HG03460 (cell line): ENCODE measurements around the gene INPP5A.
"Not testable (repeated sequence)": the region's sequence is repeated elsewhere in the genome, so short reads cannot be mapped to it uniquely, and the experiment has no call there.

Experiments
- ATAC-seq: cut with Tn5 transposase; IDR thresholded peaks from one replicate; pipeline ENCODE4 v1.9.1; 2021; ENCODE audit not compliant: unreplicated experiment

The INPP5A gene

DNA sequence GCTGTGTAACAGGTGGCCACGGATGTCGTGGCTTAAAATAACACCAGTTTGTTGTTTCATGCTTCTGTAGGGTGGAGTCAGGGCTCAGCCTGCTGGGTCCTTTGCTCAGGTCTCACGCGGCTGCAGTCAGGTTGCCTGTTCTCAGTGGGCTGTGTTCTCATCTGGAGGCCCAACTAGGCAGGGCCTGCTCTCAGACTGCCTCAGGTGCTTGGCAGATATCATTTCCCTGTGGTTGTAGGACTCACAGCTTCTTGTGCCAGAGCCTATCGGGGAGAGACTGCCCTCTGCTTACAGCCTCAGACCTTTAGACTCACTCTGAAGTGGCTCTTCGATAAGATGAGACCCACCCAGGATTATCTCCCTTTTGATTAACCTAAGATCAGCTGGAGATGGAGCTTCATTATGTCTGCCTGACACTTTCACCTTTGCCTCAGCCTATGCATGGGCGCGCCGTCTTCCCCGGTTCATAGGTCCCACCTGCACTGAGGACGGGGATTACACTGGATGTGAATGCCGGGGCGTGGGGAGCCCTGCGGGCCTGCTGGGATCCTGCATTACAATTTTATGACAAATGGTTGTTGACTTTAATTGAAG is 55.3 kb downstream of the INPP5A start:
- ATAC-seq = no peak

DNA sequence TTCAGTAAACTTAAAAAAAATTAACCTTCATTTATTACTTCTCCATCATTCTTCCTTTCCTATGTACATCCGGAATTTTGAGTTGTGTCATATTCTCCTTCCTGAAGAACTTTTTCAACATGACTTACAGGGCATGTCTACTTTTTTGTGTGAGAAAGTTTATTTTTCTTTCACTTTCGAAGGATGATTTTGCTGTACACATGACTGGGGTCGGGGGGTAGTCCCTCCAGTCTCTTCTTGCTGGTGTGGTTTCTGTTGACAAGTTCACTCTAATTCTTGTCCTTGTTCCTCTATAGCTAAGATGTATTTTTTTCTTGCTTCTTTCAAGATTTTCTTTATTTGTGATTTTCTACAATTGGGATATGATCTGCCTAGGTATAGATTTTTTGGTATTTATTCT is 55.8 kb downstream of the INPP5A start:
- ATAC-seq = peak; percentile 68

DNA sequence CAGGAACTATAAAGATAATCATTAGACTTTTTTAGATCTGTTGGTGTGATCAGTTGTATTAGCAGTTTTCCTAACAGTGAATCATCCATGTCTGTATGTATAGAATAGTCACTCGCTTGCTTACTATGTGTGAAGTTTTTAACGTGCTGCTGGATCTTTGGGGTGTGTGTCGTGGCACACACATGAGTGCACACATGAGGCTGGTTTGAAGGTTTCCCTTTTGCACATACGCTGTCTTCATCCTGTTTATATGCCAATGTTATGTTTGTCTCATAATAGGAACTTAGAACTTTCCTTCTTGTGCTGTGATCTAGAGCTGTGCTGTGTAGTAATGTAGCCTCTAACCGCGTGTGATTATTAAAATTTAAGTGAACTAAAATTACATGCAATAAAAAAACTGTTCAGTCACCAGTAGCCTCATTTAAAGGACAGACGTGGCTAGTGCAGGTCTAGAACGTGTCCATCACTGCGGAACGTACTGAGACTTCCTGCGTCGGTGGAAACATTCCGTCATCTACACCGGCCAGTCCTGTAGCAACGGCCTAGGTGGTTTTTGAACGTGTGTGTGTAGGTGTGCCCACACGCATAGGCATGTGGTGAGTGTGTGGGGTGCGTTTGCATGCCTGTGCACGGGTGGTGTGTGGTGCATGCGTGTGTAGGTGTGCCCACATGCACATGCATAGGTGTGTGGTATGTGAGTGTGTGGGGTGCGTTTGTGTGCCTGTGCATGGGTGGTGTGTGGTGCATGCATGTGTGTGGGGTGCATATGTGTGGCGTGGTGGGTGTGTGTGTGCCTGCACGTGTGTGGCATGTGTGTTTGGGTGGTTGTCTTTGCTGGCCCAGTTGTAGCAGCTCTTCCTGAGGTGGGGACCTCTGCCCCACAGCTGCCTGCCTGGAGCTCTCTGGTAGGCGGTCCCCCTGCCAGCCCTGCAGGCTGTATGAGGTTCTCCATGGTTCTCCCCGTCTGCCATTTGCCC is 56.6 kb downstream of the INPP5A start:
- no peak for ATAC-seq

DNA sequence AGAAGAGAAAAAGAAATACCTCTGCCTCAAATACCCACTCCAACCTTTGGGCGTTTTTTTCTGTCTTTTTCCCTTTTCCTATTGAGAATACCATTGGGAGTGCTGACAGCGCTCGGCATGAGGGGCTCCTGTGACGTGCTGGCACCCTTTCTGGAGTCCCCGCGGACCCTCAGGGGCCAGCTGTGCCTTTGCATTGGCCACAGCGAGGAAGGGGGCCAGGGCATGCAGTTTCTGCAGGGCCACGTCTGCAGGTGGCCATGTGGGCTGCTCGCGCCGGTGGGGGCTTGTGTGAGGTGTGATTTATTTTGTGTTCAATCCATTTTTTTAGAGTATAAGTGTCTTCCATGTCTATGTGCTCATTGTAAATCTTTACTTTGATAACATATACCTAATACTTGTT is 57.4 kb downstream of the INPP5A start:
- no peak for ATAC-seq

DNA sequence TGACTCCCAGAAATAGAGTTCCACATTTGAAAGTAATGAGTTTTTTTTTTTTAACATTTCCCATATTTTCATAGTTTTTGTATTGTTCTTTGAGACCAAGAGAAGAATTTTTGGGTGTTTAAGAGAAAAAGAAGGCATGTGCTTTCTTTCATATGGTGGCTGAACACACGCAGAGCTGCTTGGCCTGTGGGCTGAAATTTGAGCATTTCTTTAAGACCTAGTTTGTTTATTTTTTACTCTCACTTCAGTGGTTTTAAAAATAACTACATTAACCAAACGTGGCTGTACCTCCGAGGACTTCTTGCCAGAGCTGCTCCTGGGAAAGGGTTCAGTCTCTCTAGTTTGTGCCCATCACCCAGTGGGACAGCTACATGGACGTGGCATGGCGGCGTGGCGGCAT is 58.3 kb downstream of the INPP5A start:
- no peak for ATAC-seq

DNA sequence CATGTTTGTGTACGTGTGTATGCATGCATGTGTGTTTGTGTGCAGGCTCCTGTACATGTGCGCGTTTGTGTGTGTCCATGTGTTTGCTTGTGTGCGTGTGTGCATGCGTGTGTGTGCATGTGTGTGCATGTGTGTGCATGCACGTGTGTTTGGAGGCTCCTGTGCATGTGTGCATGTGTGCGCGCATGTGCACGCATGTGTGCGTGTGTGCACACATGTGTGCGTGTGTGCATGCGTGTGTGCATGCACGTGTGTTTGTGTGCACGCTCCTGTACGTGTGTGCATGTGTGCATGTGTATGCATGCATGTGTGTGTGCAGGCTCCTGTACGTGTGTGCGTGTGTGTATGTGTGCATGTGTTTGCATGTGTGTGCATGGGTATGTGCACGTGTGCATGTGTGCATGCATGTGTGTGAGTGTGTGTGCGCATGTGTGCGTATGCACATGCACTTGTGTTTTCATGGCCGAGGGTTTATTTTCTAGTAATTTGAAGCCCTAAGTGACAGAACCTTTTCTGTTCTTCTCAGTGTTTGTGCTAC is 59.2 kb downstream of the INPP5A start:
- ATAC-seq = no peak

DNA sequence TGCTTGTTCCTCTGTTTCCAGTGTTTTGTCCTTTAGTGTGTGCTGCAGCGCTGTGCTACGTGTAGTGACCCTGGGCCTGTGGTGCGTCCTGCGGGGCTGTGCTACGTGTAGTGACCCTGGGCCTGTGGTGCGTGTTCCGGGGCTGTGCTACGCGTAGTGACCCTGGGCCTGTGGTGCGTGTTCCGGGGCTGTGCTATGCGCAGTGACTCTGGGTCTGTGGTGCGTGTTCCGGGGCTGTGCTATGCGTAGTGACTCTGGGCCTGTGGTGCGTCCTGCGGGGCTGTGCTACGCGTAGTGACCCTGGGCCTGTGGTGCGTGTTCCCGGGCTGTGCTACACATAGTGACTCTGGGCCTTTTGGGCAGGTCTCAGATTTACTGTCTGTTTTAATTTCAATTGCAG is 60.1 kb downstream of the INPP5A start:
- ATAC-seq = no peak

DNA sequence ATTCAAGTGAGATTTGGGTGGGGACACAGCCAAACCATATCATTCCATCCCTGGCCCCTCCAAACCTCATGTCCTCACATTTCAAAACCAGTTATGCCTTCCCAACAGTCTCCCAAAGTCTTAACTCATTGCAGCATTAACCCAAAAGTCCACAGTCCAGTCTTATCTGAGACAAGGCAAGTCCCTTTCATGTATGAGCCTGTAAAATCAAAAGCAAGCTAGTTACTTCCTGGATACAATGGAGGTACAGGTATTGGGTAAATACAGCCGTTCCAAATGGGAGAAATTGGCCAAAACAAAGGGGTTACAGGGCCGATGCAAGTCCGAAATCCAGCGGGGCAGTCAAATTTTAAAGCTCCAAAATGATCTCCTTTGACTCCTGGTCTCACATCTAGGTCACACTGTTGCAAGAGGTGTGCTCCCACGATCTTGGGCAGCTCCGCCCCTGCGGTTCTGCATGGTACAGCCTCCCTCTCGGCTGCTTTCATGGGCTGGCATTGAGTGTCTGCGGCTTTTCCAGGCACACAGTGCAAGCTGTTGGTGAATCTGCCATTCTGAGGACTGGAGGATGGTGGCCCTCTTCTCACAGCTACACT is 61.5 kb downstream of the INPP5A start:
- ATAC-seq = not testable (repeated sequence)

DNA sequence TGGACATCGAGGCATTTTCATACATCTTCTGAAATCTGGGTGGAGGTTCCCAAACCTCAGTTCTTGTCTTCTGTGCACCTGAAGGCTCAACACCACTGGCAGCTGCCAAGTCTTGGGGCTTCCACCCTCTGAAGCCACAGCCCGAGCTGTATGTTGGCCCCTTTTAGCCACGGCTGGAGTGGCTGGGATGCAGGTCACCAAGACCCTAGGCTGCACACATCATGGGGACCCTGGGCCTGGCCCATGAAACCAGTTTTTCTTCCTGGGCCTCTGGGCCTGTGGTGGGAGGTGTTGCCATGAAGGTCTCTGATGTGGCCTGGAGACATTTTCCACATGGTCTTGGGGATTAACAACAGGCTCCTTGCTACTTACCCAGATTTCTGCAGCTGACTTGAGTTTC is 62.1 kb downstream of the INPP5A start:
- no peak for ATAC-seq

DNA sequence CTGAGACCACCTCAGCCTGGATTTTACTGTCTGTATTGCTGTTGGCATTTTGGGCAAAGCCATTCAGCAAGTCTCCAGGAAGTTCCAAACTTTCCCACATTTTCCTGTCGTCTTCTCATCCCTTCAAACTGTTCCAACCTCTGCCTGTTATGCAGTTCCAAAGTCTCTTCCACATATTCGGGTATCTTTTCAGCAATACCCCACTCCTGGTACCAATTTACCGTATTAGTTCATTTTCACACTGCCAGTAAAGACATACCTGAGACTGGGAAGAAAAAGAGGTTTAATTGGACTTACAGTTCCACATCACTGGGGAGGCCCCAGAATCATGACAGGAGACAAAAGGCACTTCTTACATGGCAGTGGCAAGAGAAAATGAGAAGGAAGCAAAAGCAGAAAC is 62.8 kb downstream of the INPP5A start:
- no peak for ATAC-seq

DNA sequence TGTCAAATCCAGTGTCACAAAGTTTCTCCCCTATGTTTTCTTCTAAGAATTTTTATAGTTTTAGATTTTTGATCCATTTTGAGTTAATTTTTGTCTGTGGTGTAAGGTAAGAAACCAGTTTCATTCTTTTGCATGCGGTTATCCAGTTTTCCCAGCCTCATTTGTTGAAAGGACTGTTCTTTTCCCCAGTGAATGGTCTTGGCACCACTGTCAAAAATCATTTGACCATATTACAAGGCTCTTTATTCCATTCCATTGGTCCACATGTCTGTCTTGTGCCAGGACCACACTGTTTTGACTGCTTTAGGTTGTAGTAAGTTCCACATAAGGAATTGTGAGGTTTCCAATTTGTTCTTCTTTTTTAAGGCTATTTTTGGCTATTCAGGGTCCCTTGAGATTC is 64.0 kb downstream of the INPP5A start:
- ATAC-seq = no peak

DNA sequence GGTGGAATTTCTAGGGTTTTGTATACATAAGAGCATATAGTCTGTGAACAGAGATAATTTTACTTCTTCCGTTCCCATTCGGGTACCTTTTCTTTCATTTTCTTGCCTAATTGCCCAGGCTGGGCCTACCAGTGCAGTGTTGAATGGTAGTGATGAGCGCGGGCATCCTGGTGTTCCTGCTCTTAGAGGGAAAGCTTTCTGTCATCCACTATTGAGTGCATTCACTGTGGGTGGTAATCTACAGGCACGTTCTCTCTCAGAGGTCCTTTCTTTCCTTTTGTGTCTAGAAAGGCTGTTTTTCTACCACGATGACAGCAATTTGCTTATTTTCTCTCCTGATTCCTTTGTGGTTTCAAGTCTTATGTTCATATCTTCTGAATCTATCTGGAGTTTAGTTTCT is 65.0 kb downstream of the INPP5A start:
- no peak for ATAC-seq

DNA sequence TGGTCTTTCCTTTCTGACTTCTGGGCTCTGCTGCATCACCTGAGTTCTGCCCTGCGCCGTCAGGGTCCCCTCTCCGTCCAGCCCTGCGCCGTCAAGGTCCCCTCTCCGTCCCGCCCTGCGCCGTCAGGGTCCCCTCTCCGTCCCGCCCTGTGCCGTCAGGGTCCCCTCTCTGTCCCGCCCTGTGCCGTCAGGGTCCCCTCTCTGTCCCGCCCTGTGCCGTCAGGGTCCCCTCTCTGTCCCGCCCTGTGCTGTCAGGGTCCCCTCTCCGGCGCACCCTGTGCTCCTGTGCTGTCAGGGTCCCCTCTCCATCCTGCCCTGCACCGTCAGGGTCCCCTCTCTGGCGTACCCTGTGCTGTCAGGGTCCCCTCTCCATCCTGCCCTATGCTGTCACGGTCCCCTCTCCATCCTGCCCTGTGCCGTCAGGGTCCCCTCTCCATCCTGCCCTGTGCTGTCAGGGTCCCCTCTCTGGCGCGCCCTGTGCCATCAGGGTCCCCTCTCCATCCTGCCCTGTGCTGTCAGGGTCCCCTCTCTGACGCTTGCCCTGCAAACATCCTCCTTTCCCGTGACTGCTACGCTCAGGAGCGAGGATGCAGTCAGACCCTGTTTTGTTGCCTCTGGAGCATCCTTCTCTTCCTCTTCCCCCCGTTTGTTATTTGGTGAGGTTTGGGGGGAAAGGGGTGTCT is 66.4 kb downstream of the INPP5A start:
- no peak for ATAC-seq

DNA sequence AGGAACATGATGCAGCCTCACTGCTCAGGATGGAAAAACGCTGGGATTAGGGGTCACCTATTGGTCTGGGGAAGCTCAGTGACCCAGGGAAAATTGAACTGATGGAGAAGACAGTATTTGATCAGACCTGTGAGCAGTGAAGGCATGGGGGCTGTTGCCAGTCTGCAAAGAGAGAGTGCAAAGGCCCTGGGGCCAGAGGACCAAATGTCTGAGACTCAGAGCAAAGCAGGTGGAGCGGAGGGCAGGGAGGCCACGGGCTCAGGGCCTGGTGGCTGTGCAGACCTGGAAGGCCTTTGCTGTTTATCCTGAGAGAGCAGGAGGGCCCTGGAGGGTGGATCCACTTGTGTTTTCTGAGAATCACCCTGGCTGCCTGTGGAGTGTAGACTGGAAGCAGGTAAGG is 67.1 kb downstream of the INPP5A start:
- no peak for ATAC-seq

DNA sequence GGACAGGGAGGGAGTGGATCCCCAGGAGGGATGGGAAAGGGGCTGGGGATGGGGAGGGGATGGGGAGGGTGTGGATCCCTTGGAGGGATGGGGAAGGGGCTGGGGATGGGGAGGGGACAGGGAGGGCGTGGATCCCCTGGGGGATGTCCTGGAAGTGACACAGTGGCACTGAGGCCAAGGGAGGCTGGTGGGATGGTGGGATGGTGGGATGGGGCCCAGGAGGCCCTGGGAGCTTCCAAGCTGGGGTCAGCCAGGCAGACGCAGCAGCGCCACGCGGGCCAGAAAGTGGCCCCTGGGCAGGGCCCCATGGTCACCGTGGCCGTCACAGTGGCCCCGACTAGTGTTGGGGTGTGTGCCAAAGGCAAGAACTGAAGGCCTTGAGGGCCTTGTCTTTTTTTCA is 67.8 kb downstream of the INPP5A start:
- ATAC-seq = no peak

DNA sequence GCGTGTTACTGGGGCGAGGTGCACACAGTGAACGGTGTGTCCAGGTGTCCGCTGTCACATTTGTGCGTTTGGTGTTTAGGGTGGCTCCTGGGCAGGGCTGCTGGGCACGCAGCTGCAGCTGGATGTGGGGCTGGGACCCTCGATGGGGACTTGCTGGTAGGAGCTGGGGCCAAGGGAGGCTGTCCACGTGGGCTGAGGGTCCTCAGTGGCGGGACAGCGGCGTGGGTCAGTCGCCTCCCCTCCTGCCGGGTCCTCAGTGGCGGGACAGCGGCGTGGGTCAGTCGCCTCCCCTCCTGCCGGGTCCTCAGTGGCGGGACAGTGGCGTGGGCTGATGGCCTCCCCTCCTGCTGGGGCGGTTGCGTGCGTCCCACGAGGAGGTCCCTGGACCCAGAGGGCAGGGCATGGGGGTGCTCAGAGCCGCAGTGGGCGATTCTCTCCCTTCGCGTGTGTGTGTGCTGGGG is 68.5 kb downstream of the INPP5A start:
- no peak for ATAC-seq

DNA sequence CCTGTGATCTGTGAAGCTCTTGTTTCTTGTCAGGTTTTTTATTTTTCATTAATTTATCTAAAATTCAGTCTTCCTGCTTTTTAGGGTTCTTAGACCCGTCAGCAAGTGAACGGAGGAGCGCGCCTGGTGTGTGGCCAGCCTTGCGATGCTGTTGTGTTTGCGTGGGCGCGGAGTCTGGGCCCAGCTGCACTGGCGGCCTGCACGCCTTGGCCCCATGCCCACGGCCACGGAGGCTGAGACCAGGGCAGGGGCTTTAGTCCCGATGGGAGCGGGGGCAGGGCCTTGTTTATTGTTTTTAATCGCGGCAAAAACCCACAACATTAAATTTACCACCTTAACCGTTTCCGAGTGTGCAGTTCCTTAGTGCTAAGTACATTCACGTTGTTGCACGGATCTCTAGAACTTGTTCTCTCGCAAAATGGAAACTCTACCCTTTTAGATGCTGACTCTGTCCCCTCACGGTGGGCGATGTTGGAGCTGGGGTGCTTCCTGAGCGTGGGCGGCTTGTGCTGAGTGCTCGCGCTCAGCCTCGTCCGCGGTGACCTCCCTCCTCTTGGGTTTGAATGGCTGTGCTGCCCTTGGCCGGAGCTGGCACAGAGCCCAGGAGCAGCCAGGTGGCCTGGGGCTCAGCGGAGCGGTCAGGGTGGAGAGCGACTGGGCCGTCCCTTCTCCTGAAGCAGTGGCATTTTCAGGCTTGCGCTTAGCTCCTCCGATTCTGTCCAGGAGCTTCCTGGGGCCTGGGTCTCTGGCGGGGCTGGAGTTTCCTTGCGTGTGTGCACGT is 69.1 kb downstream of the INPP5A start:
- no peak for ATAC-seq

DNA sequence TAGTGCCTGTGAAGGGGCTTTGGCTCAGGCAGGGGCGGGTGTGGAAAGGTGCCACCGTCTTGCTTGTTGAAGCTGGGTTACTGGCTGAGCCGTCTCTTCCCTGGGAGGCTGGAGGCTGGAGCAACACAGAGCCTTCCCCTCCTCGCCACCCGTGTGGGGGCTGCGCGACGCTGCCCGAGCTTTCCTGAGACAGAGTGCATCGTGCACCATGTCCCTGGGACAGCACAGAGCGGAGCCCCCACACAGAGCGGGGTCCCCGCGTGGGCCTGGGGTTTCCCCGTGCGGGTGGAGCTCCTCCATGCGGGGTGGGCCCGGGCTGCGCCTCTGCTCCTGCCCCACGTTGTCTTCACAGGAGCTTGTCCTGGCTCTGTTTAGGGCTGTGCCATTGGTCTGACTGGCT is 69.9 kb downstream of the INPP5A start:
- ATAC-seq = no peak

DNA sequence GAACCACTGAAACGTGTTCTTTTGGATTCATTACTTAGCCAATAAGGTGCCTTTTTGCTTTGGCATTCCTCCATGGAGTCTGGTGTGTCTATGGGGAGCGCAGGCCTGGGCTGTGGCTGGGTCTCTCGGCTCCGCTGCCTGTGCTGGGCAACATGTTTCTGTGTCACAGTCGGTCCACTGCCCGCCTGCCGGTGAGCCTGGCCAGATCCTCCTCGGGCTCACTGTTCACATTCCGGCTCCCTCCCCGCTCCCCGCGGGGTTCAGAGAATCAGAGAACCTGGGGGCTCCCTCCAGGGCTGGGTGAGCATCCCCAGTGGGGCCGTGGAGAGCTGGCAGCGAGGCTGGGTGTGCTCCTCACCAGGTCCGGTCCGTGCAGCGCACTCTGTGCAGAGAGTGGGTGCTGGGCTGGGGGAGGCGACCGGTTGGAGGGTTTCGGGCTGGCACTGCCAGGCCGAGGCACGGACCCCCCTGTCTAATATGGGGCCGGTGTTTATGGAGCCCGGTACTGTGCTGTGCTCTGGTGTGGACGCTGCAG is 70.4 kb downstream of the INPP5A start:
- no peak for ATAC-seq

DNA sequence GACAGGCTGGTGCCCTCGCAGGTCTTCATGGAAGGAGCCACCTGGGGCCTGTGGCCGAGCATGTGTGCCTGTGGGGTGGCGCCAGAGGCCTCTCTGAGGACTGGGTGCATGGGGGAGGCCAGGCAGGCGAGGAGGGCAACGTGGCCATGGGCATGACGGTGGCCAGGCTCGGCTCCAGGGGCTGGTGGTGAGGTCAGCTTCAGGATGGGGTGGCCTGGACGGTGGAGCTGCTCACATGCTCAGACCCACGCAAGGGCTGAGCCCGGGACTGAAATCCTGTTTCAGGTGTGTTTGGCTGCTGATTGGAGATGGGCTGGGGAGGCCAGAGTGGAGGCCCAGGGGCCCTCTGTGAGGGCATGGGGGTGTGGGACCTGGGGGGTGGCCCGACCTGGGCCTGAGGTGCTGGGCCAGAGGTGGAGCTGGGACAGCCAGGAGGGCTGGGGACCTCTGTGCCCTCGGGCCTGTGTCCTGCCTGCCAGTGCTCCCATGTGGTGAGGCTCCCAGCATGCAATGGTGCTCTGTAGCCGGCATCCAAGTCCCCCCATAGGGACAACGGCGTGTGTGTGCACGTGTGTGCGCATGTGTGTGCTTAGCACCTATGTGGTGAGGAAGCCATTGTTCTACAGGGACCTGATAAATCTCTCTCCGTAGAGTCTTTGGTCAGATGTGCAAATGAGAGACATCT is 71.1 kb downstream of the INPP5A start:
- ATAC-seq = no peak
